Measurements from ENCODE around the gene ABO. TPM values are rescaled to one million over a fixed set of nuclear protein-coding genes. Genes with fewer than 3 reads are reported as not detected.

Gene ABO
- total and polyA plus RNA-seq, 2 of the 8 experiments (the other 6 are each of a cell fraction or from before 2014, with no cell fraction given) = 0.03 TPM; not detected in 1

GRCh38 chr9:133263557-133263956 is 11.4 kb downstream of the ABO start:
- H2BK120ac ChIP-seq (replicated peaks; ENCODE audit: low read depth, low read length) = no peak overlapping the region
- no peak overlapping the region for H4K91ac ChIP-seq (replicated peaks; ENCODE audit: insufficient read length, low read length)
- no peak overlapping the region for H3K4me2 ChIP-seq (ENCODE audit: insufficient read depth in 1 of 2, low read depth in 2 of 2, low read length in 2 of 2)
- ChIA-PET POLR2A (ENCODE audit: partially characterized antibody) (no interaction called here), CTCF (ENCODE audit: partially characterized antibody) (no interaction called here)
- H2BK15ac ChIP-seq (ENCODE audit: low read length) = no peak overlapping the region
- H2BK20ac ChIP-seq (ENCODE audit: low read length) = no peak overlapping the region
- H3K79me1 ChIP-seq (ENCODE audit: low read depth, low read length) = no peaks in the 10 kb centered on the region
- no peak overlapping the region for H3K27ac ChIP-seq (ENCODE audit: low read depth, low read length)
- H3K27me3 ChIP-seq (replicated peaks in 1 of 4; ENCODE audit: control insufficient read depth in 3 of 4, extremely low read depth in 1 of 4, insufficient read depth in 3 of 4, low read length in 3 of 4) = no peaks in the 10 kb centered on the region
- no peak for DNase-seq (ENCODE audit: low read depth in 1 of 2, low spot score in 2 of 2)
- H3K4ac ChIP-seq (replicated peaks; ENCODE audit: insufficient read length, low read depth, low read length) = no peak overlapping the region
- no peaks in the 10 kb centered on the region for H3K23me2 ChIP-seq (ENCODE audit: low read depth, low read length)
- H3K23ac ChIP-seq (ENCODE audit: insufficient read length) = no peak overlapping the region
- H3K4me3 ChIP-seq (ENCODE audit: extremely low read depth in 1 of 4, insufficient read depth in 2 of 4, low read depth in 3 of 4, low read length in 4 of 4) = no peak overlapping the region
- H3K79me2 ChIP-seq (ENCODE audit: control insufficient read depth in 1 of 2, insufficient read depth in 2 of 2, low read length in 2 of 2) = no peaks in the 10 kb centered on the region
- H3K14ac ChIP-seq (ENCODE audit: insufficient read length) = no peak overlapping the region
- H2AK5ac ChIP-seq (ENCODE audit: low read depth, low read length) = no peak overlapping the region
- no peak overlapping the region for H2BK12ac ChIP-seq (ENCODE audit: low read depth, low read length)
- H2BK5ac ChIP-seq (ENCODE audit: low read depth, low read length) = no peak overlapping the region
- no peaks in the 10 kb centered on the region for H3K9me3 ChIP-seq (ENCODE audit: insufficient read depth in 2 of 2, low read depth in 1 of 2, low read length in 1 of 2)
- 88% methylated on average over 10 of the region's 10 CpGs; no CpG with 5 or more reads in 1 of the 2 experiments for WGBS, 2 experiments (ENCODE audit: extremely low coverage in 1 of 2, insufficient coverage in 1 of 2, insufficient read length in 1 of 2, insufficient replicate concordance in 2 of 2, low coverage in 1 of 2, low lambda C conversion rate in 2 of 2, missing lambda C conversion rate in 1 of 2)
- no peak overlapping the region for H3K18ac ChIP-seq (ENCODE audit: extremely low read depth, low read length)
- TF ChIP-seq SAP30 (IDR thresholded peaks at IDR 0.05; ENCODE audit: insufficient read depth, insufficient replicate concordance, low read length) = no peak
- TF ChIP-seq MAX (IDR thresholded peaks at IDR 0.05) = no peak
- no peak for TF ChIP-seq GABPA (IDR thresholded peaks at IDR 0.05; ENCODE audit: borderline replicate concordance, insufficient read depth, low read length)
- no peak for TF ChIP-seq HDAC2 (IDR thresholded peaks at IDR 0.05; ENCODE audit: borderline replicate concordance in 1 of 2, low read depth in 2 of 2, low read length in 2 of 2)
- TF ChIP-seq YY1 (IDR thresholded peaks at IDR 0.05; ENCODE audit: low read depth, low read length) = no peak
- no peak for TF ChIP-seq BCL11A (IDR thresholded peaks at IDR 0.05; ENCODE audit: low read depth in 2 of 2, low read length in 2 of 2)
- no peak for TF ChIP-seq RNF2 (IDR thresholded peaks at IDR 0.05; ENCODE audit: borderline replicate concordance, low read depth, low read length, missing control alignments, poor library complexity, severe bottlenecking)
- TF ChIP-seq KDM5A (IDR thresholded peaks at IDR 0.05; ENCODE audit: low read length) = no peak
- no peak for TF ChIP-seq NRF1 (IDR thresholded peaks at IDR 0.05; ENCODE audit: low read depth, low read length)
- no peak for TF ChIP-seq TBP (IDR thresholded peaks at IDR 0.05; ENCODE audit: low read depth, low read length)
- no peak for TF ChIP-seq ZNF274 (IDR thresholded peaks at IDR 0.05; ENCODE audit: borderline replicate concordance, extremely low read depth, low read length)
- no peak for TF ChIP-seq BRCA1 (IDR thresholded peaks at IDR 0.05; ENCODE audit: low read depth, low read length)
- TF ChIP-seq SIX5 (IDR thresholded peaks at IDR 0.05; ENCODE audit: low read depth, low read length) = no peak
- TF ChIP-seq JUN (IDR thresholded peaks at IDR 0.05; ENCODE audit: low read depth, low read length) = no peak
- no peak overlapping the region for H2AFZ ChIP-seq (ENCODE audit: low read length)
- no peaks in the 10 kb centered on the region for H3K4me1 ChIP-seq (replicated peaks in 1 of 4; ENCODE audit: control insufficient read depth in 3 of 4, insufficient read depth in 4 of 4, low read length in 3 of 4)
- no peak overlapping the region for H3K9ac ChIP-seq (replicated peaks in 1 of 4; ENCODE audit: extremely low read depth in 1 of 4, low read depth in 3 of 4, low read length in 3 of 4)
- H4K5ac ChIP-seq (ENCODE audit: insufficient read length, low read depth, low read length) = no peak overlapping the region
- H4K8ac ChIP-seq (ENCODE audit: extremely low read depth, insufficient read depth, low read length) = no peak overlapping the region
- H4K20me1 ChIP-seq (replicated peaks in 1 of 2; ENCODE audit: control insufficient read depth in 1 of 2, insufficient read depth in 2 of 2, low read length in 2 of 2) = no peaks in the 10 kb centered on the region
- no peak overlapping the region for H3K56ac ChIP-seq (replicated peaks; ENCODE audit: insufficient read length, low read depth, low read length)
- no peak for FAIRE-seq
- H3K36me3 ChIP-seq (ENCODE audit: control insufficient read depth in 2 of 4, insufficient read depth in 4 of 4, low read length in 3 of 4) = no peaks in the 10 kb centered on the region
